ENCODE data around the gene L3MBTL3.

The L3MBTL3 gene

GRCh38 chr6:130018292-130018743, at the start of gene L3MBTL3:
Gene L3MBTL3, plus strand, starts transcription at chr6:130018581. Its CDS starts 24,119 bp downstream, at chr6:130042700.
- DNase-seq: no peak

GRCh38 chr6:129969064-129969463, 49.3 kb upstream of the L3MBTL3 start:
- DNase-seq: no peak

- DNase-seq: no peak
Observed at GRCh38 chr6:129976110-129976509, 42.3 kb upstream of the L3MBTL3 start.

GRCh38 chr6:129978148-129978916, 40.0 kb upstream of the L3MBTL3 start:
- DNase-seq: no peak

GRCh38 chr6:129980821-129981220, 37.6 kb upstream of the L3MBTL3 start:
- no peak for DNase-seq

- DNase-seq: no peak
Observed at GRCh38 chr6:129981598-129981997, 36.8 kb upstream of the L3MBTL3 start.

- DNase-seq: no peak
Observed at GRCh38 chr6:129989396-129989795, 29.0 kb upstream of the L3MBTL3 start.

GRCh38 chr6:129992881-129993280, 25.5 kb upstream of the L3MBTL3 start:
- no peak for DNase-seq

- no peak for DNase-seq
Observed at GRCh38 chr6:129994410-129994809, 24.0 kb upstream of the L3MBTL3 start.

- DNase-seq: no peak
Observed at GRCh38 chr6:129996387-129996786, 22.0 kb upstream of the L3MBTL3 start.

GRCh38 chr6:130000526-130001421, 17.6 kb upstream of the L3MBTL3 start:
- DNase-seq: no peak

GRCh38 chr6:130008236-130008873, 10.0 kb upstream of the L3MBTL3 start:
- no peak for DNase-seq

GRCh38 chr6:130009146-130009545, 9.2 kb upstream of the L3MBTL3 start:
- DNase-seq: no peak

- DNase-seq: no peak
Observed at GRCh38 chr6:130010387-130010786, 8.0 kb upstream of the L3MBTL3 start.

- DNase-seq: no peak
Observed at GRCh38 chr6:130012728-130013127, 5.7 kb upstream of the L3MBTL3 start.

- no peak for DNase-seq
Observed at GRCh38 chr6:130018744-130019325, 454 bp downstream of the L3MBTL3 start.

- DNase-seq: no peak
Observed at GRCh38 chr6:130019326-130020072, 1.1 kb downstream of the L3MBTL3 start.

GRCh38 chr6:130020073-130020906, 1.9 kb downstream of the L3MBTL3 start:
- DNase-seq: no peak

GRCh38 chr6:130020907-130021629, 2.7 kb downstream of the L3MBTL3 start:
- DNase-seq: no peak

- DNase-seq: no peak
Observed at GRCh38 chr6:130026859-130027258, 8.5 kb downstream of the L3MBTL3 start.

- DNase-seq: no peak
Observed at GRCh38 chr6:130027948-130028347, 9.6 kb downstream of the L3MBTL3 start.

Data from NCI-H1436 treated with DMSO at 0.1 percent for 48 hours (cell line).